CD4-positive, alpha-beta T cell treated with Interleukin-4 for 1 hour (primary cell): Measurements from ENCODE around the gene C15orf39.
"Not testable (repeated sequence)": the region's sequence is repeated elsewhere in the genome, so short reads cannot be mapped to it uniquely, and the experiment has no call there.

Experiments used
- DNase-seq, 2 donors: peaks; one replicate each; pipeline ENCODE4 v3.0.0-alpha.2; 2020 to 2022

C15orf39 gene

GRCh38 chr15:75232252-75232813 is 30.7 kb downstream of the C15orf39 start:
- DNase-seq, result no peak

DNA sequence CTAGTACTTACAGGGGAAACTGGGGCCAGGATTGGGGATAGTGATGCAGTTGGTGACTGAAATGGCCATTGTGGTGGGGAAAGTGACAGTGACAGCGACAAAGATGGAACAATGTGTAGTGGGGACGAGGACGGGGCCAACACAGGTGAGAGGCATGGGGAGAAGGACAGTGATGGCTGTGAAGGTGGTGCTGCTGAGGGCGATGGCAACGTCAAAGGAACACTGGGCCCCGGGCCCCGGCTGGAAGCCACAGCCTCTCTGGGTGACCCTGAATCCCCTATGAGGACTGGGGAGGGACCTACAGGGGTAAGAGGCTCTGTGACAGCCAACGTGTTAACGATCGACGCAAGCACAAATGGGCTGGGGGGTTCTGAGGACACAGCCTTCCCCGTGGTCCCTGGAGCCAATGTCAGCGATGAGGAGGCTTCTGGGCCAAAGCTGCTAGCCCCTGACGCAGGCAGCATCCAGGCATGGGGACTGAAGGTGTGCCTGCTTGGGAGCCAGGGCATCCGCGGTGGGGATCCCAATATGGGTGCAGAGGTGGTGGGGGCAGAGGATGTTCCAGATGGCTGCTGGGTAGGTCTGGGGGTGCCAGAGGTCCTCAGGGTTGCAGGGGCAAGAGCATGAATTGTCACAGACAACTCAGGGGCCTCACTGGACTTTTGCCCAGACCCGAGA is 31.3 kb downstream of the C15orf39 start:
- DNase-seq, result peak in 1 of 2 donors; percentile 4

GRCh38 chr15:75233504-75234190 is 32.0 kb downstream of the C15orf39 start:
- peak in 1 of 2 donors; percentile 8 for DNase-seq

- no peak for DNase-seq
Measured at GRCh38 chr15:75234191-75234810, 32.6 kb downstream of the C15orf39 start.

DNA sequence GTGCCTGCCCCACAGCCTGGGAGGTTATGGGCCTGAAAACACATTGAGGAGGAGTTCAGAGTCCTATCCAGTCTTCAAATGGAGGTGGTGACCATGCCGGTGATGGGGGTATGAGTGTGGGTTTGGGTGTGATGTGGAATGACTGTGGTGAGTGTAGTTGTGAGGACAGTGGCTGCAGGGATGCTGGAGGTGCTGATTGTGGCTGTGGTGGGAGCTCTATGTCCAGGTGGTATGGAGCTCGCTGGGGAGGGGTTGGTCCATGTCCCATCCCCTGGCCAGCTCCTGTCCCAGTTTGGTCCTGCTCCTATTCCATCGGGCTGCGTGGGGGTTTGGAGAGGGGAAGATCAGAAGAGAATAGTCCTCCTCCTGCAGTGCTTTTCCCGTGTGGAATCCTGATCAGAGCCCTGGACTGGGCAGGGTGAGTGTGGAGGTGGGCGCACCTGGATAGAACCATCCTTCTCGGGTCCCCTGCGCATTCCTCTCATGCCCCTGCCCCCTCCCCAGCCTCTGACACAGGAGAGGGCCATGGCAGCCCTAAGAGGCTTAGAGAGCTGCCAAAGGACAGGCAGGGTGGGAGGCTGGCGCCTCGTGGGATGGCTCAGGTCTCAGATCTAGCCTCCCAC is 33.5 kb downstream of the C15orf39 start:
- peak in 1 of 2 donors; percentile 9 for DNase-seq

DNA sequence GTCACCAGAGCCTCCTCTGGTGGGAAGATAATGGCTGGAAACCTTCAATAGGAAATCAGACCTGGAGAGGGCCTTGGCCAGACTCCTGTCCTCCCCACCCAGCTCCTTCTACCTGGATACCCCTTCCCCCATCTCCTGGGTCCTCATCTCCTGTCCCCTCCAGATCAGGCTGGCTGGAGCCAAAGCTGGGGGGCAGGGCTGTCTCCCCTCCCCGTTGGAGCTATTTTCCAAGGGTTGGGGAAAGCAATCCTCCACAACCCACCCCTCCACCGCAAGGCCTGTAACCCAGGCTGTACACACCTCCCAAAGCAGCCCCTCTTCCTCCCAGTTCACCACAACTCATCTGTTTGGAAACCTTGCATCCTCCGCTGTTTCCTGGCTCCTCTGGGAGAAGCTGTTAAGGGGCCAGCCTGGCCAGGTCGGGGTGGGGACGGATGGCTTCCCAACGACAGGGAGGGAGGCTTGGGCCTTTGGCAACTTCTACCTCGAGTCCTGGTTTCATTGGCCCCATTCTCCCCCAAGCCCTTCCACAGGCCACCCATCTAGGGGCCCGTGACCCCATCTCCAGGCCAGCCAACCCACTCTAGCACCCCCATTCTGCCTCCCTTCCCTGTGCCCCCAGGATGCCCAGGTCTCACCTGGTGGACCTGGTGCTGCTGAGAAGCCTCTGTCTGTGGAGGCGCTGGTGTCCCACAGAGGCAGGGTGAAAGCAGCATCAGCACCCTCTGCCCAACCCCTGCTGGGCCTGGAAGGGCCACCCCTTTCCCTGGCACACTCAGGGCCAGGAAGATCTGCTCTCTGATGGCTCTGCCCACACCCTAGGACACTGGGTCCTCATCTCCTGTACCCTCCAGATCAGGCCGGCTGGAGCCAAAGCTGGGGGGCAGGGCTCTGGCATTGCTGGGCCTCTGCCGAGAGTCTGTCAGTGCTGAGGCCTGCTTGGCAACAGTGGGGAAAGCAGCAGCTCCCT is 34.4 kb downstream of the C15orf39 start:
- DNase-seq, result peak in 1 of 2 donors; percentile 10

- peak in 1 of 2 donors; percentile 5 for DNase-seq
Measured at GRCh38 chr15:75237316-75237982, 35.8 kb downstream of the C15orf39 start.

DNA sequence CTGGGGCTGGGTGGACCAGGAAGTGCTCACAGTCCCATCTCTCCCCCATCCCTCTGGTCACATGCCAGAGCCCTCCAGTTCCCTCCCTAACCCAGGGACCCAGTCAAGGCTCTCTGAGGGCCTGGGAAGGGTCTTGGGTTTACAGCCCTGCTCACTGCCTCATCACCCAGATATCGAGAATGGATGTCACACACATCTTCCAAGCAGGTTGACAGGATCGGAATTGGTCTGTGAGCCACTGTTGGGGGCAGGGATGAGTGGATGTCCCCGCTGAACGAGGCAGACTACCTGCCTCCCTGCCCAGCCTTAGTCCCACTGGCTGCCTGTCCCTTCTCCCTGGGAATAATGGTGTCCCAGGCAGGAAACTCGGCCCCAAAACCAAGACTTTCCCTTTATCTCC is 36.5 kb downstream of the C15orf39 start:
- DNase-seq, result peak in 1 of 2 donors; percentile 8

DNA sequence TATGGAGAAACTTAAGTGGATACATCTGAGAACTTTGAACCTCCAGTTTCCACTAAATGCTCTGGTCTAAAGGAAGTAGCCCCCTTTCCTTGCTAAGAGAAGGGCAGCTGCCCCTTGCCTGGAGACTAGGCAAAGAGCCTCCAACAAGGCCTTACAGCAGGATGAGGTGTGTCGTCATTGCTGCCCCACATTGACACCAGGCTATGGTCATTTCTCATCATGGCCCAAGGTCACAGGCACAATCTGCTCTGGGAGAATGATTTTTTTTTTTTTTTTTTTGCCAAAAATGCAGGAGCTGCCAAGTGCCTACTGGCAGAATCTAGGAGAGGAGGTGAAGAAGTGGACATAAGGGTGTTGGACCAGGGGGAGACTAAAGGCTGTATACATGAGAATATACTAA is 44.1 kb downstream of the C15orf39 start:
- DNase-seq, result not testable (repeated sequence)

GRCh38 chr15:75248991-75249390 is 47.3 kb downstream of the C15orf39 start:
- not testable (repeated sequence) for DNase-seq

- no peak for DNase-seq
Measured at GRCh38 chr15:75249726-75250125, 48.0 kb downstream of the C15orf39 start.

DNA sequence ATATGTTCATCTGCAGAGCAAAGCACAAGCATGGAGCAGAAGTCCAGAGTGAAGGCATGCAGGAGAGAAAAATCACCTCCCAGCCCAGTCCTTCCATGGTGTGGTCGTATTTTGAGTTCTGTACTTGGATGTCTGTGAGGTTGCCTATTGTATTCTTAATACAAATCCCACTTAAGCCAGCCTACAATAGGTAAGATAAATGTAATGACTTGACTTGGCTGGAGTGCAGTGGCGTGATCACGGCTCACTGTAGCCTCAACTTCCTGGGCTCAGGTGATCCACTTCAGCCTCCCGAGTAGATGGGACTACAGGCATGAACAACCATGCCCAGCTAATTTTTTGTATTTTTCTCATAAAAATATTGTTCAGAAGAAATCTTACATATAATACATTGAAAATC is 49.7 kb downstream of the C15orf39 start:
- not testable (repeated sequence) for DNase-seq

DNA sequence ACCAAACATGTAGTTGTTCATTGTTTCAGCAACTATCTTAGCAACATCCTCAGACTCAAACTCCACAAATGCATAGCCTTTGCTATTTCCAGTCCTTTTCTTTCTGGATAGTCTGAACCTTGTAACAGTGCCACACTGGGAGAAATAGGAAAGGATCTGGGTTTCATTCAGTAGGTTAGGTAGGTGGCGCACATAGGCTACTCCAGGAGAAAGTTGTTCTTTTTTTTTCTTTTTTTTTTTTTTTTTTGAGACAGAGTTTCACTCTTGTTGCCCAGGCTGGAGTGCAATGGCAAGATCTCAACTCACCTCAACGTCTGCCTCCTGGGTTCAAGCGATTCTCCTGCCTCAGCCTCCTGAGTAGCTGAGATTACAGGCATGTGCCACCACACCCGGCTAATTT is 50.6 kb downstream of the C15orf39 start:
- DNase-seq, result not testable (repeated sequence)

DNA sequence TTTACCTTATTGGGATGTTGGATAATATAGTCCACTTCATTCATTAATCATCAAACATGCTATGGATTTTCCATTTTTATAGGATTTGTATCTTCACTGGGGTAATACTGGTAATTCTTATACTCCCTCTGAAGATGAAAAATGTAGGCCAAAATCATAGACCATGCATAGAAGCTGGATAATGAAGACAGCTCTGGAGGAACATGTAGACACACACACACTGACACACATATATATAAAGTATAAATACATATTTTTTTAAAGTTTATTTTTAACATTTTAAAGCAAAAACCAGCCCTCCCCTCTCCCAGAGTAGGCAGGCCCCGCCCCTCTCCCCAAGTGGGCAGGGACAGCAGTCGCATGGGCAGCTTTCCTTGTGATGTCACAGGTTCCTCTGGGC is 56.4 kb downstream of the C15orf39 start, which contains the start of gene GOLGA6C:
GOLGA6C (plus strand) TSS at position 301 of the 400 bp plus-strand sequence. CDS start 265 bp downstream, outside the sequence.
- not testable (repeated sequence) for DNase-seq

- not testable (repeated sequence) for DNase-seq
Measured at GRCh38 chr15:75258620-75259343, 57.1 kb downstream of the C15orf39 start.

- not testable (repeated sequence) for DNase-seq
Measured at GRCh38 chr15:75259873-75260272, 58.2 kb downstream of the C15orf39 start.
